HG02763 (cell line): ENCODE results near the gene SLC6A19.
"Not testable (repeated sequence)": the region's sequence is repeated elsewhere in the genome, so short reads cannot be mapped to it uniquely, and the experiment has no call there.

ENCODE experiments used
- ATAC-seq: cut with Tn5 transposase; IDR thresholded peaks from one replicate; pipeline ENCODE4 v1.9.1; 2021; ENCODE audit warnings: mild to moderate bottlenecking, moderate library complexity; ENCODE audit not compliant: unreplicated experiment

The SLC6A19 gene

DNA sequence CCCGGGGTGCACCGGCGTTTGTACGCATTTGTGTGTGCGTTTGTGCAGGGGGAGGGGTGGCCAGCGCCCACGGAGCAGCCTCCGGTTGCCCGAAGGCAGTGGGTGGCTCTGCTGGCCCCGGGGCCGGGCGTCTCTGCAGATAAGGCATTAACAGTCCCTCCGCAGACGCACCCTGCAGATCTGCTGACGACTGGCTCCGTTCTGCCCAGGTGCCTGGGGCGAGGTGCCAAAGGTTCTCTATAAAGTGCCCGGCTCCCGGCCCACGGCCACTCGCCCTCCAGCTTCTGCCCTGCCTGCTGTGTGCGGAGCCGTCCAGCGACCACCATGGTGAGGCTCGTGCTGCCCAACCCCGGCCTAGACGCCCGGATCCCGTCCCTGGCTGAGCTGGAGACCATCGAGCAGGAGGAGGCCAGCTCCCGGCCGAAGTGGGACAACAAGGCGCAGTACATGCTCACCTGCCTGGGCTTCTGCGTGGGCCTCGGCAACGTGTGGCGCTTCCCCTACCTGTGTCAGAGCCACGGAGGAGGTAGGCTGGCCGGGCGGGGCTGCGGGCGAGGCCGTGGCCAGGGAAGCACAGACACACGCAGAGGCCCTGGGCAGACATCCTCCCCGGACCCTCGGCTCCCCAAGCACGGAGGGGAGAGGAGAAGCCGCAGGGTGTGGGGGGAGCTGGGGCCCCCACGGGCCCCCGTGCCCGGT is at the start of gene SLC6A19:
Gene SLC6A19, plus strand, starts transcription at position 269 of the 699 bp plus-strand sequence. Its CDS starts 56 bp downstream, at position 325.
- ATAC-seq = no peak

DNA sequence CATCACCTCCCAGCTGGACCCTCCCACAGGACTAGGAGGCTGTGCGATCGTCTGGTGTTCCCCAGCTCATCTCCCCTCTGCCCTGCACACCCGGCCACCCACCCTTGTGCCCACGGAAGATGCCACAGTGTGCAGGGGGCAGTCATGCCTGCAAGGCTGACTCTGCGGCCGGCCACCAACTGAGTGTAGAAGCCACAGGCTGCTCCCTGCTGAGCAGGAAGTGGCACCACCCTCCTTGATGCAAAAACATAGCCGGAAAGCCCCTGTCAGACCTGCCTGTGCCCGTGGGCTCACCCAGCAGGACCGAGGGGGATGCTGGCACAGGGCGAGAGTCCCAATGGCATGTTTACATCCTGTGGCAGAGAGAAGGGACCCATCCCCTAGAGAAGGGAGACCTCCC is 49.2 kb upstream of the SLC6A19 start:
- no peak for ATAC-seq

DNA sequence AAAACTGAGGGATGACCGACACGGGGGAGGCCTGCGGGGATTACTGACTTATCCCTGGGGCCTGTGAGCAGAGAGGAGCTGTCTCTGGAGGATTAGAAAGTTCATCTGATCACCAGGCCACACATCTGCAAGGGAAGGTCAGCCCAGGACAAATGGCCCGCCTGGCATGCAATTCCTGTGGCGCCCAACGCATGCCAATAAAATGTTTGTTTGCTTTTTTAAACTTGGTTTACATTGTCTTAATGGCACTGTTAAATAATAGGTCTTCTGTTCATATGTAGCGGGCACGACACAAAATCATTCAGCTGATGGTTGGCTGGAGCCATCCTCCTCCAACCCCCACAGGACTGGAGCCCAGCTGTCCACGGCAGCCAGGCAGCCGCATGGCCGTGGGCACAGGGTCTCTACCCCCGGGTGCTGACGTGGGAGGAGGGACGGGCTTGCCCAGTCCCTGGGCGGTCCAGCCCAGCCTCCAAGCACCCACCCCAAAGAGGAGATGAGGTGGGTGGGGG is 48.6 kb upstream of the SLC6A19 start:
- ATAC-seq = no peak

DNA sequence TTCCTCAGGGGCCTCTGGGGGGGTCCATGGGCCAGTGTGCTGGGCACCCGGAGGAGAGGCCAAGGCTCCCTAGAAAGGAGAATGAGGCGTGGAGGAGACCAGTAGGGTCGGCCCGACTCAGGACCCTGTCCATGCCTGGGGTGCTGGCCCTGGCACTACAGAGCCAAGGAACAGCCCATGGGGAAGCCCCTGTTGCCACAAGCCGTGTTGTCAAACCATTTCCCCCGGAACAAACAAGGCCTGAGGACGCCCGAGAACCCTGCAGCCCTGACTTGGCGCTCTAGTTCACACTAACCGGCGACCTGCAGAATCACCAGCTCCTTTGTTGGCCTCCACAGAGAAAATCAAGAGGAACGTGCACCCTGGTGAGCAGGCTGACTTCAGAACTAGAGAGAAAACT is 48.0 kb upstream of the SLC6A19 start:
- ATAC-seq = no peak

DNA sequence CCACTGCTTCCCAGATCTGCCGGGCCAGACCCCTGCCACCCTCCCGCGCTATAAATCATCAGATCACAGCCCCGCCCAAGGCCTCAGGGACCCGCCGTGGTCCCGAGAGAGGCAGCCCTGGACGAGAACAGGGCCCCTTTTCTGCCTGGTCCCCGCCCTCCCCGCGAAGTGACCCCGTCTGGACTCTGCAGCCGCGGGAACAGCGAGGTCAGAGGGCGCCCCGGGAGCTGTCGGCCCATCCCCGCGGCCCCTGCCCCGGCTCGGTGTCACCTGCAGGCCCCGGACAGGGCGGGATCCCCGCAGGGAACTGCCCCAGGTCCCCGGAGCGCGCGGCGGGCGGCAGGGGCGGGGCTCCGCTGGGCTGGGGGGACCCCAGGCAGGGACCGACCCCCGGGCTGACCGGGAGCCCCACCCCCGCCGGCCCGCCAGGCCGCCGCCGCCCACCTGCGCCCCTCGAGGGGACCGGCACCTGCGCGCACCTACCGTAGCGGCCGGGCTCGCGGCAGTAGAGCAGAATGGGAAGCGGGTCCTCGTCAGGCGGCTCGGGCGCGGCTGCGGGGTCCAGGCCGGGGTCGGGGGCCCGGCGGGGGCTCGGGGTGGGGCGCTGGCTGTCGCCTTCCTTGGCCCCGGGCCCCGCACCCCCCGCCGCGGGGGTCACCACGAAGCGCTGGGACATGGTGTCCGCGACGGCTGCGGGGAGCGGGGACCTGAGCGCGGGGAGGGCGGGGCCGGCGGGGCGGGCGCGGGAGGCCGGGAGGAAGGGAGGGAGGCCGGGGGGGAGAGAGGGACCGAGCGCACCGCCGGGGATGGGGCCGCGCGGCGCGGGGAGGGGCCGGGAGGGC is 46.0 kb upstream of the SLC6A19 start:
- ATAC-seq = no peak

DNA sequence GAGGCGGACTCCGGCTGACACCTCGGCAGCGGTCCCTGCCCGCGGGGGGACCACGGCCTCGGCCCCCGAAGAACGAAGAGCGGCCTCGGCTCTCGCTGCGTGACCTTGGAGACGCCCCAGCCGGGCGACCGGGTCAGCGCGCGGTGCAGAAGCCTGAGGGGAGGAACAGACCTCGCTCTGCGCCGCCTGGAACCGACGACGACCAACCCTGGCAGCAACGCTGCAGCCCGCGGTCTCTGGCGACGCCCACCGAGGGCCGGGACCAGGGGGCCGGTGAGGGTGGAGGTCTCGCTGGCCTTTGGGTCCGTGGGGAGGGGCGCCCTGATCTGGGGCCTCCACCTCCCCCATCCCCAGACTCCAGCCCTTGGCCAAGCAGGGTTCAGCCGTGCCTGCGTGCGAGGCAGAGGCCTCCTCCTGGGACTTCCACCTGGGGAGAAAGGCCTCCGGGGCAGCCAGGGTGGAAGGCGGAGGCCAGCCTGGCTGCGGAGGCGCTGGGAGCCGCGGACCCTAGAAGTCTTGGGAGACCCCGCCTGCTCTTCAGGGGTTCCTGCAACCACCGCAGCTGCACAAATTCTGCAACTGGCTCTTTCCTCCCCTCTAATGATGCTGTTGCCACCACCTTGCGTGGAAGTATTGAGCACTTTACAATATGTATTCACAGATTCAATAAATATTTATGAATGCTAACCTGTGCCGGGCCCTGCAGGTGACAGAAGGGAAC is 45.2 kb upstream of the SLC6A19 start:
- no peak for ATAC-seq

DNA sequence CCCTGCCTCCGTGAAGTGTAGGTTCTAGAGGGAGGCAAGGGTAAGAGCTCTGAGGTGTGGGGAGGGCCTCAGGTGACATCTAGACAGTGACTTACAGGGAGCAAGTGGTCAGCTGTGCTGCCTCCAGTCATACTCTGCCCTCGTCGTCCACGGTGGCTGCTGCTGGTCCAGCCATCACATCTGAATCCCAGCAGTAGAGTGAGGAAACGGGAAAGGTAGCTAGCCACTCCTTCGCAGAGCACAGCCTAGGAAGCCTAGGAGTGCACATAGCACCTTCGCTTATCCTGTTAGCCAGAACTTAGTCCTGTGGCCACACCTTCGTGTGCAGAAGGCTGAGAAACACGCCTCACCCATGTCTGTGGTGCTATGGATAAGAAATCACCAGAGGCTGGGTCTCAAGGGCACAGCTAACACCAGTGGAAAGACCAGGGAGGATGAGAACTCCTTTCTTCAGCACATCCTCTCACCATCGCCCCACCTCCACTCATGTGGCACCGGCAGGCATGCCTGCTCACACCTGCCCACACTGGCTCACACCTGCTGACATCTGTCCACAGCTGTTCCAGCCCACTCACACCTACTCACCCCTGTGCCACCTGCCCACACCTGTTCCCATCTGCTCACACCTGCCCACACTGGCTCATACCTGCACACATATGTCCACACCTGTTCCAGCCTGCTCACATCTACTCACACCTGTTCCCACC is 44.5 kb upstream of the SLC6A19 start:
- no peak for ATAC-seq

DNA sequence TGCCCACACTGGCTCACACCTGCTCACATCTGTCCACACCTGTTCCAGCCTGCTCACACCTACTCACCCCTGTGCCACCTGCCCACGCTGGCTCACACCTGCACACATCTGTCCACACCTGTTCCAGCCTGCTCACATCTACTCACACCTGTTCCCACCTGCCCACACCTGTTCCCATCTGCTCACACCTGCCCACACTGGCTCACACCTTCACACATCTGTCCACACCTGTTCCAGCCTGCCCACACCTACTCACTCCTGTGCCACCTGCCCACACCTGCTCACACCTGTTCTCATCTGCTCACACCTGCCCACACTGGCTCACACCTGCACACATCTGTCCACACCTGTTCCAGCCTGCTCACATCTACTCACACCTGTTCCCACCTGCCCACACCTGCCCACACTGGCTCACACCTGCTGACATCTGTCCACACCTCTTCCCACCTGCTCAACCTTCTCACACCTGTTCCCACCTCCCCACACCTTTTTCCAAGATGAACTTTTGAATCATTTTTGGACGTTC is 43.9 kb upstream of the SLC6A19 start:
- not testable (repeated sequence) for ATAC-seq

DNA sequence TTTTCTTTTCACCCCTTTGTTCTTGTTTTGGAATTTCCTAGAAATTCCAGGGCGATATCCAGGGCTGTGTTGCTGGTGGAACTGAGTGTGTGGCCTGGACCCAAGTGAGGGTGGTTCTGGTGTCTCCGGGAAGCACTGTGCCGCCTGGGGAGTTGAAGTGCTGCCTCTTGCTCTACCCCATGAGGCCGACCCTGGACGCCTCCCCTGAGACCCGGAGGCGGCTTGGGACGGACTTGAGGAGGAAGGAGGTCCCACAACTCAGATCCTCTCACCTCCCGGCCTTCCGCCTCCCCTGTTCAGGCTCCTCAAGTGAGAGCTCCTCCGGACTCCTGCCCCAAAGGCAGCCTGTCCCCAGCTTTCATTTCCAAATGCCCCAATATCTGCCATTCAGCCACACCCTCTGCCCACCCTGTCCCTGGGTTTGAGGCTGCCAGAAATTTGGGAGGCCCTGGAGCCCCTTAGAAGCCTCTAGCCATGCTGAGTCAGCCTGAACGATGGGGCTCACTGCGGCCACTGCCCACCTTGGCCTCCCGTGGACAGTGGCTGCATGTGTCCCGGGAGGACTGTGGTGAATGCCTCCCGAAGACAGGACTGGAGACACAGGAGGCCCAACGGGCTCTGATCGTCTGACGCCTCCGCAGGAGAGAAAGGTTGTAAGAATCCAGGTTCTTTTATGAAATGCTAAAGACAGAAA is 42.6 kb upstream of the SLC6A19 start:
- no peak for ATAC-seq

DNA sequence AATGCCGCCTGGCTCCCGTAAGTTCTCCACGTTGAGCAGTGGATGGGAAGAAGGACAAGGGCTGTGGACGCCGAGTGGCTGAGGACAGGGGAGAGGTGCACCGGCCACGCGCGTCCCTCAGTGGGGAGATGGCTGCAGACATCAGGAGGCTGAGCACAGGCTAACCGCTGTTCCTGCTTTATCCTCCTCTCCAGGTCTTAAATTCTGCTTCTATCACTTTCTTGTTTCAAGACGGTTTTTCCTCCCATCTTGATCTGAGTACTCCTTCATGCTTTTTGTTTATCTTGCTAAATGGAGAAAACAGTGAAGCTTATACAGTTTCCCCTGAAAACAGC is 42.1 kb upstream of the SLC6A19 start:
- ATAC-seq = no peak

DNA sequence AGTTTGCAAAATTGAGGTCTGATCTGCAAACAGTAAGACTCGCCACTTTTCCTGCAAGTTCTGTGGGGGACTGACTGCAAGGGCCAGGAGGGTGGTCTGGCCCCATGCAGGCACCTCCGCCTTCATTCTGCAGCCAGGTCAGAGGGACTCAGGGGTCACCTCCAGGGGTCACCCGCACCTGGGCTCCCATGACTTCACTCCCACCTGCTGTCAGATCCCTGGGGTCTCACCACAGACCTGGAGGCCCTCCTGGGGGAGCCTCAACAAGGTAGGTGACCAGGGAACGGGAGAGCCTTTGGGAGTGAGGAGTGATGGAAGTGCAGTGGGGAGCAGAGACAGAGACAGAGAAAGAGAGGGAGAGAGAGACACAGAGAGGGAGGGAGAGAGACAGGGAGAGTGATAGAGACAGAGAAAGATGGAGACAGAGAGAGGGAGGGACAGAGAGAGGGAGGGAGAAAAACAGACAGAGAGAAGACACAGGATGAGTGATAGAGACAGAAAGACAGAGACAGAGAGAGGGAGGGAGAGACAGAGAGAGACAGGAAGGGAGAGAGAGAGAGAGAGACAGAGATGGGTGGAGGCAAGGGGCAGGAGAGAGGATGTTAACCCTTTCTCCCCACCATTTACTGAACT is 41.5 kb upstream of the SLC6A19 start:
- ATAC-seq = no peak

DNA sequence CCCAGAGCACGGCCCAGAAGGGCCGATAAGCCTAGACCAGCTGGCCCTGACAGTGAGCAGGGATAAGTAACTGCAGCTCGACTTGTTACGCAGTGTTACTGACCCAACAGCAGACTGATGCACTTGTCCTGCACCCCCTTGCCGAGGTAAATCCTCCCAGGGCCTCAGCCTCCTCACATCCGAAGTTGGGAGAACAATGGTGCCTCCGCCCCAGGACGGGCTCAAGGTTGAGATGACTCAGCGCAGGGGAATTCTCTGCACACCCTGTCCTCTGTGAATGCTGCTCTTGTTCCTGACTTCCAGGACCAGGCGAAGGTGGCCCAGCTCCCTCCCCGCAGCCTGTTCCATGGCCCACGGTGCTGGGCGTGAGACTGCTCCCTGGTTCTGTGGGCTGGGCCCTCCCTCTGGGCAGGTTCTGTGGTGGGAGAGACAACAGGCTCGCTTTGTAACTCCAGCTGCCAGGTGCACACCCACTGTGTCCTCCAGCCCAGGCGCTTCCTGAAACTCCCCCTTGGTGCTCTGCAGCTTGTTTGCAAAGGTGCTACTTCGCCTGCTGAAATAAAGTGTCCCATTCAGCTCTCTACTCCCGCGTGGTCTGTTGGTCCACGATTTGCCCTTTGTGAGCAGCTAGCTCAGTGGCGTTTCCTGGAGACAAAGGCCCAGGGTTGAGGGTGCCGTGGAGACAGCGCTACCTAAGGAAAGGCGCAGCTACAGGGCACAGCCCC is 40.1 kb upstream of the SLC6A19 start:
- ATAC-seq = no peak

DNA sequence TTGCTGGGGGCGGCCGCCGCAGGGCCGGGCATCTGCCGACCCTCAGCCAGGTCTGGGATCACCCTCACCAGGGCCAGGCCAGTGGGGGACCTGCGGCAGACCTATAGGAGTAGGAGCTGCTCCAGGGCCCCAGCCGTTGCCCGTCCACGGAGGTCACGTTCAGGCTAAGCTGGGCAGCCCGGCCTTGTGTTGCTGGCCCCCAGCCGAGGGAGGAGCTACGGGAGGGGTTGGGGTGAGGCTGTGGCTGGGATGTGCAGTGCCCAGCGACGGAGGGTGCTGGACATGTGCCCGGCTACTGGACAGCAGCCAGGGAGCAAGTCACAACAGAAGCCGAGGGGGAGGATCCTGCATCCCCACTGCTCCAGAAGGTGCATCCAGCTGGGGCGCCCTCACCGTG is 39.6 kb upstream of the SLC6A19 start:
- no peak for ATAC-seq

DNA sequence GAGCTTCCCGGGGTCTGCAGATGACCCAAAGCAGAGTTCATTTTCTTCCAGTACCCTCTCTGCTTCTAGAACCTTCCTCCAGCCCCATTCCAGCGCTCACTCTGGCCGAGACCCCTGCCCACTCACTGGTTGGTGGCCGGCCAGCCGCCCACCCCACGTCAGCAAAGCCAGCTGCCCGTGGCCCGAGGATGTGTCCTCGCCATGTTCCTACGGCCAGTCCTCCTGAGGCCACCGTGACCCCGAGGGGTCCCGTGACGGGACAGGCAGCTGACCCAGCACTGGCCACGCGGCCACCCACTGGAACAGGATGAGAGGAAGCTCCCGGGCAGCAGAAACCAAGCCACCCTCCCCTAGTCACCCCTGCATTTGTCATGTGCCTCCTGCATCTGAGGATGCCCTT is 39.1 kb upstream of the SLC6A19 start:
- no peak for ATAC-seq

DNA sequence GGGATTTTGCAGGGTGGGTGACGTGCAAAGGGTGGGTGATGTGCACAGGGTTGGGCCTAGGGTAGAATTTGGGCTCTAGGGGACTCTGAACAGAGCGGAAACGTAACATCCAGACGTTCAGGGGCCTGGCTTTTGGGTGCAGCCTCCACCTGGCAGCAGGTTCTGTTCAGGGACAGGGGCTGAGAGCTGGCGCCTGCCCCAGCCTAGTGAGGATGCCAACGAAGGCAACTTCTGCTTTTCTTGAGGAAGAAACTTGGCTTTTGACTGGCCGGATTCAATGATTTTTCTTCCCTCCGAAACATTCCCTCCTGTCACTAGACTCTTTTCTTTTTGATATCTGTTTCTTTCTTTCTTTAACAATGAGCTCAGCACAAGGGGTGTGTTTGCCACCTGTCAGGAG is 38.6 kb upstream of the SLC6A19 start:
- no peak for ATAC-seq

DNA sequence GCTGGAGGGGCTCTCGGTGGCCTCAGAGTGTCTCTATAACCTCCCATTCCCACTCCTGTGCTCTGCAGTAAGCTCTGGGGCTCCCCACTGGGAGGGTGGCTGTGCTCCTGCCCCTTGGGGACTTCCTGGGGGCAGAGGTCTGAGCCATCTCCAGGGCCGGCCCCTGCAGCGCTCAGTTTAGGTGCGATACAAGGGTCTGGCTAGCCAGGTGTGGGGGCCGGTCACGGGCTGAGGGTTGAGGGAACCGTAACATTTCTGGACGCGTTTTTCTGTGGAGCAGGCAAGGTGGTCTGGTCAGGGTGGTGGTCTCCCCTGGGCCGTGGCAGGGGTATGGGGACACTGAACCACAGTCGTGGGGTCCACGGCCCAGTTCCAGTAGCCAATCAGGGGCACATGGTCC is 38.0 kb upstream of the SLC6A19 start:
- no peak for ATAC-seq

DNA sequence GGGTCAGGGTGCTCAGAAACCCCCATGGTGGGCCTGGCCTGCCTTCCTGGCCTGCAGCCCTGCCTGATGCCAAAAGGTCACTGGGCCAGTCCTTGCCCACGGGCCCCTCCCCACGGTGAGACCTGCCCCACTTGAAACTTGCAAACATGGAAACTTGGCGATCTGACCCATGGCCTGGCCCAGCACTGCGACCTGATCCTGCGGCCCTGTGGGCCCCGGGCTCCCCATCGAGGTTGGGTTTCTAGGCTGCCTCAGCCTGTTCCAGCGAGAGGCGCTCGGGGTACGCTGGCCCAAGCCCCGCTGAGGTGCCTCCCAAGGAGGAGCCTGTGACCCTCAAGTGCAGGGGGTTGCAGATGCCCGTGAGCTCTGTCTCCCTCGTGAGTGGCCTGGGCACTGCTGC is 37.5 kb upstream of the SLC6A19 start:
- no peak for ATAC-seq

DNA sequence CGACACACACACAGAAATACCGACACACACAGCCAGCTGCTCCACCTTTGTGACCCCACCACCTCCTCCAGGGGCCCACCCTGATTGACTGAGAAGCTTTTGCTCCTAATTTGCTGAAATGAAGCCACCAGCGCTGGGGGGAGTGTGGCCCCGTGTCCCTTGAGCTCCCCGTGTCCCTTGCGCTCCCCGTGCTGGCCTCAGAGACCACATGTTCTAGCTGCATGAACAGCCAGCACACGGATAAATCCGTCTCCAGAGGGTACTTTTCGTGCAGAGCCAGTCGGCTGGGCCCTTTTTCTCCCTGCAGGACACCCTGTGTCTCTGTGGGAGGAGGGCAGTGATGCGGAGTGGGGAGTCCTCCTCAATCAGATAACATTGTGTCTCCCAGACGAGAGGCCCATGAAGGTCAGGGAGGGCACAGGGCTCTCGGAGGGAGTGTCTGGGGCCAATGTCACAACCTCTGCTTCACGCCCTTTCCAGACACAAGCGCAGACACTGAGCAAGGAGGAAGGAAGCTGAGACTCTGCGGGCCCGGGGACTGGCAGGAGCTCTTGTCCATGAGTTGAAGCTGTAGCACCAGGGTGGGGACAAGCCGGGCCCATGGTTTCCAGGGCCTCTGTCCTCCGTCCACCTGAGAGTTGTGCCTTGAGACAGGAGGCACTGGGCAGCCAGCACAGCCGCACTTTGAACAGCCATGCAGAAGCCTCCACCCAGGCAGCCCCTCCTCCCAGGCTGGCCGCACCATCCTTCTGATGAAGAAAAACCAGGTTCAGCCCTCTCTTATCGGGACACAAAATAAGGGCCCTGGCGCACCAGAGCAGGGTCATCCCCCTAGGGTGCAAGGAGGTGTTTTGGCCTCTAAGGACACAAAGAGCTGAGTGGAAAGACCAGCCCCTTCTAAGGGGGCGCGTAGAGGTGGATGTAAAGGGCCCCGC is 36.4 kb upstream of the SLC6A19 start:
- ATAC-seq = no peak
